ENCODE measurements around the gene PACS1.
"Not testable (repeated sequence)": the region's sequence is repeated elsewhere in the genome, so short reads cannot be mapped to it uniquely, and the experiment has no call there.

The PACS1 gene

GRCh38 chr11:66253081-66253480 lies 183.0 kb downstream of the PACS1 start:
- DNase-seq (ENCODE audit: low read depth): not testable (repeated sequence)

GRCh38 chr11:66258473-66258893 lies 188.4 kb downstream of the PACS1 start:
- no peak for DNase-seq (ENCODE audit: low read depth)

GRCh38 chr11:66259225-66259624 lies 189.2 kb downstream of the PACS1 start:
- no peak for DNase-seq (ENCODE audit: low read depth)

GRCh38 chr11:66259956-66260355 lies 189.9 kb downstream of the PACS1 start:
- no peak for DNase-seq (ENCODE audit: low read depth)

- no peak for DNase-seq (ENCODE audit: low read depth)
Measured at GRCh38 chr11:66261578-66261977, 191.5 kb downstream of the PACS1 start.

- no peak for DNase-seq (ENCODE audit: low read depth)
Measured at GRCh38 chr11:66262191-66262590, 192.1 kb downstream of the PACS1 start.

GRCh38 chr11:66262696-66263095 lies 192.6 kb downstream of the PACS1 start:
- no peak for DNase-seq (ENCODE audit: low read depth)

GRCh38 chr11:66263231-66263630 lies 193.2 kb downstream of the PACS1 start:
- DNase-seq (ENCODE audit: low read depth): no peak

GRCh38 chr11:66263785-66264184 lies 193.7 kb downstream of the PACS1 start:
- DNase-seq (ENCODE audit: low read depth): no peak

GRCh38 chr11:66264383-66264782 lies 194.3 kb downstream of the PACS1 start:
- no peak for DNase-seq (ENCODE audit: low read depth)

- DNase-seq (ENCODE audit: low read depth): no peak
Measured at GRCh38 chr11:66264914-66265313, 194.8 kb downstream of the PACS1 start.

GRCh38 chr11:66265531-66266377 lies 195.7 kb downstream of the PACS1 start:
- DNase-seq (ENCODE audit: low read depth): no peak

- no peak for DNase-seq (ENCODE audit: low read depth)
Measured at GRCh38 chr11:66266378-66267038, 196.4 kb downstream of the PACS1 start.

GRCh38 chr11:66267039-66267378 lies 196.9 kb downstream of the PACS1 start:
- DNase-seq (ENCODE audit: low read depth): no peak

- peak; percentile 75 for DNase-seq (ENCODE audit: low read depth)
Measured at GRCh38 chr11:66267379-66268243, 197.5 kb downstream of the PACS1 start.

- DNase-seq (ENCODE audit: low read depth): peak; percentile 100
Measured at GRCh38 chr11:66268244-66268951, 198.3 kb downstream of the PACS1 start, which contains the start of gene RAB1B. TSS of gene RAB1B (plus strand) at chr11:66268639. CDS start at chr11:66268680, 41 bp downstream.

- DNase-seq (ENCODE audit: low read depth): no peak
Measured at GRCh38 chr11:66268952-66269905, 199.2 kb downstream of the PACS1 start.

GRCh38 chr11:66271816-66272215 lies 201.7 kb downstream of the PACS1 start:
- no peak for DNase-seq (ENCODE audit: low read depth)

- no peak for DNase-seq (ENCODE audit: low read depth)
Measured at GRCh38 chr11:66272596-66272995, 202.5 kb downstream of the PACS1 start.

GRCh38 chr11:66274219-66274618 lies 204.1 kb downstream of the PACS1 start:
- no peak for DNase-seq (ENCODE audit: low read depth)

GRCh38 chr11:66275396-66275795 lies 205.3 kb downstream of the PACS1 start:
- no peak for DNase-seq (ENCODE audit: low read depth)
